GM19397 (cell line): ENCODE data around the gene STMP1.
"Not testable (repeated sequence)": the region's sequence is repeated elsewhere in the genome, so short reads cannot be mapped to it uniquely, and the experiment has no call there.

Source experiments
- ATAC-seq: cut with Tn5 transposase; IDR thresholded peaks from one replicate; pipeline ENCODE4 v1.9.1; 2021; ENCODE audit warnings: mild to moderate bottlenecking, moderate library complexity; ENCODE audit not compliant: unreplicated experiment

The STMP1 gene

GRCh38 chr7:135664046-135664589 lies 1.8 kb downstream of the STMP1 start:
- no peak for ATAC-seq

- ATAC-seq, result no peak
Measured at GRCh38 chr7:135665042-135665441, 2.7 kb downstream of the STMP1 start.

DNA sequence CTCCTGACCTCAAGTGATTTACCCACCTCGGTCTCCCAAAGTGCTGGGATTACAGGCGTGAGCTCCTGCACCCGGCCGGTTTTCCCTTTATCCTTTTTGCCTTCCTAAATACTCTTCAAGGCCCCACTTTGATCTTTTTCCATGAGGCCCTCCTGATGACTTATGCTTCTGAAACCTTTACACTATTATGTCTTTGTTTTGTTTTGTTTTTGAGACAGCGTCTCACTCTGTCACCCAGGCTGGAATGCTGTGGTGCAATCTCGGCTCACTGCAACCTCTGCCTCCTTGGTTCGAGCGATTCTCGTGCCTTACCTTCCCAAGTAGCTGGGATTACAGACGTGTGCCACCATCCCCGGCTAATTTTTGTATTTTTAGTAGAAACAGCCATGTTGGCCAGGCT lies 3.8 kb downstream of the STMP1 start:
- no peak for ATAC-seq

- no peak for ATAC-seq
Measured at GRCh38 chr7:135666846-135667245, 4.5 kb downstream of the STMP1 start.

DNA sequence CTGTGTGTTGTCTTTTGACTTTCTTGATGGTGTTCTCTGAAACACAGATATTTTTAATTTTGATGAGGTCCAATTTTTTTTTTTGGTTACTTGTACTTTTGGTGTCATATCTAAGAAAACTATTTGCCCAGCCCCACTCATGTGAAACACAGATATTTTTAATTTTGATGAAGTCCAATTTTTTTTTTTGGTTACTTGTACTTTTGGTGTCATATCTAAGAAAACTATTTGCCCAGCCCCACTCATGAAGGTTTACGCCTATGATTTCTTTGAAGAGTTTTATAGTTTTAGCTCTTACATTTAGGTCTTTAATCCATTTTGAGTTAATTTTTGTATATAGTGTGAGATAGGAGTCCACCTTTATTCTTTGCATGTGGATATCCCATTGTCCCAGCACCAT lies 5.3 kb downstream of the STMP1 start:
- not testable (repeated sequence) for ATAC-seq

DNA sequence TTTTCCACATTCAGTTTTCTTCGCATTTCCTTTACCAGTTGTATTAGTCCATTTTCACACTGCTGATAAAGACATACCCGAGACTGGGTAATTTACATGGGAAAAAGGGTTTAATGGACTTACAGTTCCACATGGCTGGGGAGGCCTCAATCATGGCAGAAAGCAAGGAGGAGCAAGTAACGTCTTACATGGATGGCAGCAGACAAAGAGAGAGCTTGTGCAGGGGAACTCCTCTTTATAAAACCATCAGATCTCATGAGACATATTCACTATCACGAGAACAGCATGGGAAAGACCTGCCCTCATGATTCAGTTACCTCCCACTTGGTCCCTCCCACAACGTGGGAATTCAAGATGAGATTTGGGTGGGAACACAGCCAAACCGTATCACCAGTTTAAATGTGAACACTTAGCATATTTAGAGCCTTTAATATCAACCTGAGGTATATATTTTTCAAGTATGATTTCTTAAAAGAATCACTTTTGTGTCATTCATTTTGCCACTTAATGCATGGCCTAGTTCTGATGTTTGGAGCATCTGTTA lies 6.6 kb downstream of the STMP1 start:
- ATAC-seq, result not testable (repeated sequence)

DNA sequence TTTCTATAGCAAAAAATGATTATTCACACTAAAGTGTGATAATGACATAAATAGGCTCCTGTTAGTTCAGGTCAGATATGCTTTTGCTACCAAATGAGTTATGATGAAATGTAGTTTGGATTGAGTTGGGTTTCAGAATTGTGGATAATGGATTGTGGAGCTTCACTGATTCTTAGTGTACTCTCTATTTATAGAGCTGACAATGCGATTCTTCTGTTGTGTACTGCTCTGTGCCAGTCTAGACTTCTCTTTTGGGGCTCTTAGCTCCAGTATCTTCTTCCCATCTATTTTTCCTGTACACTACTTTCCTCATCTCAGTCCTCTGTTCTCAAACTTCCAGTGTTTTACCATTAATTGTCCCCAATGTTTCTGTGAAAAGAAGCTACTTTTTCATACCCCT lies 7.5 kb downstream of the STMP1 start:
- no peak for ATAC-seq

DNA sequence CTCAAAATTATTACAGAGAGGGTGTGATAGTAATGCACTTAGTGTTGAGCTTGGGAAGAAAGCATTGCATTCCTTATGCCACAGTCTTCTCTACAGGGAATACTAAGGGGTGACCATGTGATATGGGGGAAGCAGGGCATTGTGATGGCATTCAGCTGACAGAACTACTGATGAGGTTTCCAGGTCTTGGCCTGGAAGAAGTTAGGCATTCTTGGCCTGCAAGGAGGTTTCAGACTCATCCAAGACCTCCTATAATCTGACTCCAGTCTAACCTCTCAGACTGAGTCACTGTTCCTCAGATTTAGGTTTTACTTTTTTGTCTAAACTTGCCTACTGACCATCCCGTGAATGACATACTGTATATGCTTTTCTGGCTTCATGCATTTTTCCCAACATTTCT lies 7.9 kb downstream of the STMP1 start:
- no peak for ATAC-seq

DNA sequence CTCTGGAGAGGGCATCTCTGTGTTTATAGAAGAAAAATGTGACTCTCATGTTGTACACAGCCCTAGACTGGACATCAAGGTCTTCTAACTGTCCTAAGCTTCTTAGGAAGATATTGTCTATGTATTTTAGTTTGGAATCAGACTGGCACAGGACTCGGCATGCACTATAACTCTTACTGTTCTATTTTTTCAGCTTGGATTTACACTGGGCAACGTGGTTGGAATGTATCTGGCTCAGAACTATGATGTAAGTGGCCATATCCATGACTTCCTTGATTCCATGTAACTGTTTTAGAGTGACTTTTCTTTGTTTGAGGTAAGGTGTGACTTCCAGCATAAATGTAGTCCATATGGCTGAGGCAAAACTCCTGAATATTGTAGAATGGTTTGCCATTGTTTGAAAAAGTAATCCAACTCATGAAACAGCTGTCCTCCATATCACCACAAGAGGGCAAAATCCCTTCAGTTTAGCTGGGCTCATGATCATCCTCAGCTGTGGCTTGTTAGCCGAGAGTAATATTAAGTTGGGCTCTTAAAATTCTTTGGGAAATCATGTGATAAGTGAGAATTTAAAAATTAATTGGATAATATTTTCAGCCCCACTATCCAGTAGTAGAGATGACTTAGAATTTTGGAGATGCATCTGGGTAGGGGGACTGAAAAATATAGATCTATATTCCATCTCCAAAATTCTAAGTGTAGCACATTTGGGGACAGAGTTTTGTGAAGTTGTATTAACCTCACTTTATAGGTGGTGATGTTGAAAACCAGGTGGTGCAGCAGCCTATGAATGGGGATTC lies 10.4 kb downstream of the STMP1 start:
- no peak for ATAC-seq

DNA sequence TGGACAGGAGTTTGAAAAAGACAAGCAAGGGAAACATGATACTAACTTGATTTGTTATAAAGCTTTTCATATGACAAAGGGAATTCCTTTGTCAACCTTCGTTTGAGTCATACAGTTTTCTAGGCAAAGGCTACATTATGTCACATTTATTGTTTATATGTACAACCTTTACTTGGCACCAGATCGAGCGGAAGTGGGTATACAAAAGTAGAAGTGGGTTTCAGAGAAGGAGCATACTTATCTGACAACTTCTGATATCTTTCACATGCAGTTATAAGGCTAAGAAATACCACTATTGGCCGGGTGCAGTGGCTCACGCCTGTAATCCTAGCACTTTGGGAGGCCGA lies 11.0 kb downstream of the STMP1 start:
- no peak for ATAC-seq

- ATAC-seq, result no peak
Measured at GRCh38 chr7:135678612-135679575, 16.6 kb downstream of the STMP1 start.

GRCh38 chr7:135681762-135682161 lies 19.4 kb downstream of the STMP1 start:
- ATAC-seq, result no peak

- ATAC-seq, result no peak
Measured at GRCh38 chr7:135682191-135682590, 19.9 kb downstream of the STMP1 start.

GRCh38 chr7:135683609-135684008 lies 21.3 kb downstream of the STMP1 start:
- no peak for ATAC-seq

- no peak for ATAC-seq
Measured at GRCh38 chr7:135684136-135684535, 21.8 kb downstream of the STMP1 start.

DNA sequence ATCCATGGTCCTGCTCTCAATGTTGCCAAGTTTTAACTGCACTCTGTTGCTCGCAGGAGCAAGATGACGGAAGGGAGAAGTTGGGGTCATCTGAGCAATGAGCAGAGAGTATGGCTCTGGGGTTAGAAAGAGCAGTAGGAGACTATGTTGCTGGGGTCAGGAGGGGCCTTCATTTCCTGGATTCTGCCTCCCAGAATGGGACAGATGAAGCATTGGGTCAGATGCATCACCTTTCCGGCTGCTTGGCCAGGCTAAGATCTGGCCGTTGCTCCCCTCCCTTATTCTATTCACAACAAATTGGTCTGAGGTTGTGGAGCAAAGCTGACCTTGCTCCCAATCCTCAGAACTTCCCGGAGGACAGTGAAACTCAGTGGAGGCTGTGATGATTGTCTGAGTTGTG lies 22.4 kb downstream of the STMP1 start:
- no peak for ATAC-seq

- ATAC-seq, result no peak
Measured at GRCh38 chr7:135685306-135686084, 23.2 kb downstream of the STMP1 start.

DNA sequence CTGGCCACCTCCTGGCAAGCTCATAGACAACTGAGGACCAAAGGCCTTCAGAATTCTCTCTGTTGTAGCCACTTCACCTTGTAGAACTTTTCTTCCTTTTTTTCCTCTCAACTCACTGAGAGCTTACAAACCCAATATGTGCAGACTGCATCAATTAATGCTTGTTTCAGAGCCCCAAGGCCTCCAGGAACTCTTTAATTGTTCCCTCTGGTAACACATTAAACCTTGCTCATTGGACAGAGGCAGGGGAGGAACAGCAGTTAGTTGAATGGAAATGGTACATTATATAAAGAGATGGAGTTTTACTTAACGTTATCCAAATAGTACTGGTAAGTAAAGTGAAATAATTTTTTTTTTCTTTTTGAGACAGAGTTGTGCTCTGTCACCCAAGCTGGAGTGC lies 25.2 kb downstream of the STMP1 start:
- no peak for ATAC-seq

- ATAC-seq, result no peak
Measured at GRCh38 chr7:135690566-135690965, 28.3 kb downstream of the STMP1 start.

- ATAC-seq, result no peak
Measured at GRCh38 chr7:135692055-135692454, 29.7 kb downstream of the STMP1 start.

- ATAC-seq, result not testable (repeated sequence)
Measured at GRCh38 chr7:135692606-135693005, 30.3 kb downstream of the STMP1 start.
